C4-2B (cell line): ENCODE data around the gene PLEKHA4.

Experiments
- ZFX ChIP-seq: fragments of 450-650 bp; IDR thresholded peaks from 2 replicates; pipeline ENCODE4 v1.6.1; 2017
- TF ChIP-seq, protein P1 (sequence below): fragments of 450-650 bp; conservative IDR thresholded peaks from 2 replicates; pipeline ENCODE4 v1.5.1; 2017; ENCODE audit warnings: mild to moderate bottlenecking

DNA sequence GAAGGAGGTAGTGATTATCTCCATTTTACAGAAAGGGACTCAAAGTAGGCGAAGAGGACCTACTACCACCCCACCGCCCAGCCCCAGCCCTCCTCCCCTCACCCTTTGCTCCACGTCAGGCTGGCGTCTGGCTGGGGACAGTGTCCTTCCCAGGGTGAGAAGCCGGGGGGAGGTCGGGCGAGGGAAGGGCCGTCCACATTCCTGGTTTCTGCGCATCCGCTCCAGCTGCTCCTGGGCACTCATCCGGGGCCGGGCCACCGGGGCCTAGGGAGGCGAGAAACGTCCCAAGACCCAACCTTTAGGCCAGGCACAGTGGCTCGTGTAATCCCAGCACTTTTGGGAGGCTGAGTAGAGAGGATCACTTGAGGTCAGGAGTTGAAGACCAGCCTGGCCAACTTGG lies 27.4 kb downstream of the PLEKHA4 start:
- TF ChIP-seq, protein P1, sequence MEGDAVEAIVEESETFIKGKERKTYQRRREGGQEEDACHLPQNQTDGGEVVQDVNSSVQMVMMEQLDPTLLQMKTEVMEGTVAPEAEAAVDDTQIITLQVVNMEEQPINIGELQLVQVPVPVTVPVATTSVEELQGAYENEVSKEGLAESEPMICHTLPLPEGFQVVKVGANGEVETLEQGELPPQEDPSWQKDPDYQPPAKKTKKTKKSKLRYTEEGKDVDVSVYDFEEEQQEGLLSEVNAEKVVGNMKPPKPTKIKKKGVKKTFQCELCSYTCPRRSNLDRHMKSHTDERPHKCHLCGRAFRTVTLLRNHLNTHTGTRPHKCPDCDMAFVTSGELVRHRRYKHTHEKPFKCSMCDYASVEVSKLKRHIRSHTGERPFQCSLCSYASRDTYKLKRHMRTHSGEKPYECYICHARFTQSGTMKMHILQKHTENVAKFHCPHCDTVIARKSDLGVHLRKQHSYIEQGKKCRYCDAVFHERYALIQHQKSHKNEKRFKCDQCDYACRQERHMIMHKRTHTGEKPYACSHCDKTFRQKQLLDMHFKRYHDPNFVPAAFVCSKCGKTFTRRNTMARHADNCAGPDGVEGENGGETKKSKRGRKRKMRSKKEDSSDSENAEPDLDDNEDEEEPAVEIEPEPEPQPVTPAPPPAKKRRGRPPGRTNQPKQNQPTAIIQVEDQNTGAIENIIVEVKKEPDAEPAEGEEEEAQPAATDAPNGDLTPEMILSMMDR = no peak
- no peak for TF ChIP-seq ZFX
